Heart left ventricle (tissue), 16 donors: ENCODE measurements around the gene MKI67. TPM values are rescaled to one million over a fixed set of nuclear protein-coding genes. Genes with fewer than 3 reads are reported as not detected.

Source experiments
- ATAC-seq, 4 donors: fragments of 200-7000 bp; cut with Tn5 transposase; one replicate each; pipeline ENCODE4 v1.9.1; 2020 to 2022; ENCODE audit warnings: moderate library complexity in 4 of 4, mild to moderate bottlenecking in 3 of 4, moderate number of reproducible peaks in 1 of 4
- DNase-seq, 5 donors: peaks; one replicate each; pipeline ENCODE4 v3.0.0-alpha.2; 2020
- H3K27ac ChIP-seq, 12 donors: fragments of 200-600 bp; sonication (generic) in 4 of 12; one replicate each; pipeline versions ENCODE4 v1.5.0 to v1.8.0; 2016 to 2022; ENCODE audit warnings: mild to moderate bottlenecking in 2 of 12
- H3K27me3 ChIP-seq, 9 donors: fragments of 200-600 bp; sonication (generic) in 2 of 9; one replicate each; pipeline versions ENCODE4 v1.5.1 to v1.8.0; 2016 to 2022; ENCODE audit warnings: mild to moderate bottlenecking in 3 of 9
- H3K36me3 ChIP-seq, 9 donors: fragments of 200-600 bp; sonication (generic) in 2 of 9; one replicate each; pipeline versions ENCODE4 v1.5.0 to v1.8.0; 2018 to 2022; ENCODE audit warnings: mild to moderate bottlenecking in 2 of 9
- H3K4me1 ChIP-seq, 12 donors: fragments of 200-600 bp; sonication (generic) in 4 of 12; one replicate each; pipeline versions ENCODE4 v1.5.0 to v1.8.0; 2016 to 2022; ENCODE audit warnings: mild to moderate bottlenecking in 3 of 12
- H3K4me3 ChIP-seq, 12 donors: fragments of 200-600 bp; sonication (generic) in 4 of 12; one replicate each; pipeline versions ENCODE4 v1.5.0 to v1.8.0; 2017 to 2022; ENCODE audit warnings: mild to moderate bottlenecking in 9 of 12, moderate library complexity in 4 of 12
- H3K9me3 ChIP-seq, 12 donors: fragments of 200-600 bp; sonication (generic) in 4 of 12; one replicate each; pipeline versions ENCODE4 v1.5.0 to v1.8.0; 2016 to 2022; ENCODE audit warnings: mild to moderate bottlenecking in 1 of 12
- CTCF ChIP-seq, 12 donors: fragments of 200-600 bp; sonication (generic) in 4 of 12; IDR thresholded peaks; one replicate each; pipeline versions ENCODE4 v1.5.0 to v1.8.0; 2018 to 2022; ENCODE audit warnings: antibody characterized with exemption in 12 of 12, mild to moderate bottlenecking in 5 of 12
- POLR2A ChIP-seq, 2 donors: fragments of 450-650 bp; IDR thresholded peaks; one replicate each; pipeline ENCODE4 v1.6.1; 2017; ENCODE audit warnings: antibody characterized with exemption in 2 of 2, mild to moderate bottlenecking in 2 of 2, moderate library complexity in 2 of 2
- WGBS, 4 donors: extraction: QIAGEN DNeasy Blood & Tissue Kit in 2 of 4; methylation state at CpG; one replicate each; pipeline versions ENCODE4 v1.1.5 to v1.1.7; 2013 to 2018; 5-methylcytosine and 5-hydroxymethylcytosine counted together
- intact Hi-C, 10 donors: fragments of 100-400 bp; cut with DNase I; formaldehyde crosslinking; loops; one replicate each; pipeline versions ENCODE4 v1.11.1 to v1.14.2; 2022
- polyA plus RNA-seq, 2 donors: library from polyadenylated mRNA; stranded (reverse); fragments of 200-250 nt; gene quantifications; one replicate each; pipeline ENCODE4 v1.2.3, GENCODE V29; 2013
- total RNA-seq, 9 donors: library from RNA; depleted of rRNA in 2 of 9; stranded (reverse); fragments of >200 nt in 2 of 9; fragmentation: NEBNext Ultra II Directional in 3 of 9; extraction: Animal tissue kit (Norgen Biotek cat#: 25700) in 3 of 9; gene quantifications; one replicate each; pipeline versions ENCODE4 v1.1.0 to v1.2.4, GENCODE V29; 2016 to 2023
- donor health status: ischemic (EF 13 %, LVEDD 7.1; RV severe dilation, severe dysfunction).
- donor health status: healthy with polysubstance abuse.
- donor health status: DM: no; HTN: yes; CAD: no.
- donor health status: DM: no; HTN: no; CAD: no.
- donor health status: ischemic (EF 25% LVEDD 6.9; RV normal size, moderate dysfunction).
- donor health status: ischemic (EF 25% LVEDD 5.7; RV mildly dilated, moderate dysfunction).
- donor health status: healthy.
- donor health status: DM: yes; HTN: yes; CAD: no.
- donor health status: ischemic (EF 35%, LVEDD 5.7; RV mildly dilated, moderate dysfunction).
- donor health status: nonischemic (EF 11% LVEDD 7.7; RV severe dilation, severe dysfunction).
- donor health status: DM: yes; HTN: yes; CAD: no.
- donor health status: PGD.
- donor health status: ischemic (EF 29% LVEDD 5.4; RV normal size, mild dysfunction).
- donor health status: nonischemic (EF 23%, LVEDD 6.1; RV moderate dilation, normal function).

MKI67 gene
- total and polyA plus RNA-seq, 11 donors, result 0.04 to 27.9 (median 0.52) TPM

DNA sequence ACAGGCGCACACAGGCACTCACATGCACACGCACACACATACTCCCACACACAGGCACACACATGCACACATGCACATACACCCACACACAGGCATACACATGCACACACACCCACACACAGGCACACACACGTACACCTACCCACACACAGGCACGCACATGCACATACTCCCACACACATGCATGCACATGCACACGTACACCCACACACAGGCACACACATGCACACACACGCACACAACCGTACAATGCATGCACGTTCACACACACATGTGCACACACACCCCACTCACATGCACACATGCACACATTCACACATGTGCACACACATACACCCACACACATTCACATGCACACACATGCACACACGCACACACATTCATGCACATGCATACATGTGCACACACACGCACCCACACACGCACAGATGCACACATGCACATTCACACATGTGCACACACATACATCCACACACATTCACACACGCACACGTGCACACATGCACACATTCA, 59.3 kb downstream of the MKI67 start:
- intact Hi-C loops, result loop anchor here in 7 of 10 donors (2.0 to 10.0 kb wide), 6 partner anchors 30 to 350 kb away; partner anchors contain the start of gene PTPRE (in 2 of the 7)
- WGBS, 4 donors, result 85 to 96% (median 90%) methylated on average over 13 of the region's 13 CpGs
- no peak for ATAC-seq

DNA sequence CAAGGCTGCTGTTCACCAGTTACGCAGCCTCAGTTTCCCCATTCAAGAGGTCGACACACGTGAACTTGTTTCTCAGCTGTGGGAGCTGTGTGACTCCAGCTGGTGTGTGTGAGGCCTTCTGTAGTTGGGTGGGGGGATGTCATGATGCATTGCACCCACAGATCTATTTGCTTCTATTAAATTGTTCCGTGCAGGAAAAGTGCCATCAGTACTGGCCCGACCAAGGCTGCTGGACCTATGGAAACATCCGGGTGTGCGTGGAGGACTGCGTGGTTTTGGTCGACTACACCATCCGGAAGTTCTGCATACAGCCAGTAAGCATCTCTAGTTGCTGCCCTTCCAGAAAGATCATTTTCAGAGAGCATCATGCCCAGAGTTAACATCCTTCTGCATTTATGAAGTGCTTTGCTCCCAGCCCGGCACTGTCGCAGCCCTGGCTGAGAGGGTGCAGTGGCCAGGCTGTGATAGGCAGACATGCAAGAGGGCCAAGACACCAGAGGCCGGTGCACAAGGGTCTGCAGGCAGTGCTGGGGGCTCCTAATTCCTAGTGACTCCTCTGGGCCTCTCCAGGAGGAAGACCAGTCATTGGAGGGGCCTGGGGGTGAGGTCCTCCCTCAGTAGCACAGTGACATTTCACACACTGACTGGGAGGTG, 60.2 kb downstream of the MKI67 start:
- H3K36me3 ChIP-seq, result peaks cover 0 to 77% (median 54%) of the 10 kb centered on the region in 9 donors
- 95 to 97% (median 96%) methylated on average over 12 to 13 of the region's 13 CpGs for WGBS, 4 donors

More for the DNA sequence above, 59.3 kb downstream of the MKI67 start:
- Histone ChIP-seq H3K4me3 (no peak overlapping the region), H3K27me3 (no peaks in the 10 kb centered on the region), H3K4me1 (peaks cover 0 to 56% (median 25%) of the 10 kb centered on the region in 12 donors), H3K9me3 (no peaks in the 10 kb centered on the region), H3K36me3 (peaks cover 0 to 77% (median 57%) of the 10 kb centered on the region in 9 donors), H3K27ac (no peak overlapping the region)
- TF ChIP-seq CTCF (IDR thresholded peaks at IDR 0.05), result no peak
- no peak for TF ChIP-seq POLR2A (IDR thresholded peaks at IDR 0.05)
- peak in 1 of 5 donors; percentile 20 for DNase-seq

DNA sequence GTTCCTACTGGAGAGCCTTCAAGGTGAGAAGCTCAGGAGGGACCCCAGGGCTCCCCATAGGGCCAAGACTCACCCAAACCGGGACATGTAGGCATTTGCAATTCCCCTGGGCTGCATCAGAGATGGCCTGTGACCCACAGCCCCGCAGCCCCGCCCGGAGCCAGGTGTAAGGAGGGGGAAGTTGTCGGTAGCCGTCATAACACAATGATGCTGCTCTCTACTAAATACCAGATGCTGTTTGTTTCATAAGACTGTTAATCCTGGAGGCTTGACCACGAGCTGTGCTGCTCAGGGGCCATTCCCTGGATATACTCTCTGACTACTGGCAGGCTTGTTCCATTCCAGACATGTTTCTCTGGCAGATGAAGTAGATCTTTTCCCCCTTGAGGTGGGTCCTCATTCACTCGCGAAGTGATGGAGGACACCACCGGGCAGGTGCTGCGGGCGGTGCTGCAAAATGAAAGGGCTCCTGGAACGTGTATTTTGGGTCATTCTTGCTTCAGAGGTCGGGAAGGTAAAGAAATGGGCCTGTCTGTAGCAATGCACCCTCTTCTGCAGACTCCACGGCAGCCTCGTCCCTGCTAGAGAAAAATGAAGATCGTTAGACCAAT, 61.1 kb downstream of the MKI67 start:
- 73 to 82% (median 75%) methylated on average over 17 of the region's 17 CpGs for WGBS, 4 donors
- intact Hi-C loops, result loop anchor here in 7 of 10 donors (5.0 to 10.0 kb wide), 5 partner anchors 33 to 348 kb away; partner anchors contain the start of gene PTPRE (in 3 of the 7)
- no peaks in the 10 kb centered on the region for H3K9me3 ChIP-seq
- ATAC-seq, result peak; percentile 5 to 55 (median 30)
- H3K27ac ChIP-seq, result peak overlapping the region in 11 of 12 donors; percentile 2 to 95 (median 59)
- no peak for TF ChIP-seq CTCF (IDR thresholded peaks at IDR 0.05)
- TF ChIP-seq POLR2A (IDR thresholded peaks at IDR 0.05), result no peak
- peaks cover 0 to 70% (median 27%) of the 10 kb centered on the region in 12 donors for H3K4me1 ChIP-seq
- H3K4me3 ChIP-seq, result peak overlapping the region in 1 of 12 donors; percentile 5
- H3K36me3 ChIP-seq, result peaks cover 0 to 76% (median 45%) of the 10 kb centered on the region in 9 donors
- DNase-seq, result peak in 2 of 5 donors; percentile 69 to 80
- no peaks in the 10 kb centered on the region for H3K27me3 ChIP-seq

More for the DNA sequence above, 60.2 kb downstream of the MKI67 start:
- Histone ChIP-seq H3K9me3 (no peaks in the 10 kb centered on the region), H3K4me3 (no peak overlapping the region), H3K27me3 (no peaks in the 10 kb centered on the region), H3K4me1 (peaks cover 0 to 61% (median 27%) of the 10 kb centered on the region in 12 donors), H3K27ac (peak overlapping the region in 2 of 12 donors; percentile 70 to 95)
- ATAC-seq (no peak), DNase-seq (peak in 1 of 5 donors; percentile 48)
- TF ChIP-seq CTCF (IDR thresholded peaks at IDR 0.05) (no peak), POLR2A (IDR thresholded peaks at IDR 0.05) (no peak)
- intact Hi-C loops, result loop anchor here in 7 of 10 donors (2.0 to 10.0 kb wide), 6 partner anchors 29 to 349 kb away; partner anchors contain the start of gene PTPRE (in 2 of the 7)
